H9 (cell line): Measurements from ENCODE around the gene TFPI. TPM values are rescaled to one million over a fixed set of nuclear protein-coding genes. Genes with fewer than 3 reads are reported as not detected.

Experiments
- DNase-seq: peaks from one replicate; pipeline ENCODE4 v3.0.0-alpha.2; 2017
- H2AFZ ChIP-seq: one replicate; pipeline ENCODE4 v1.6.1; 2013; ENCODE audit warnings: mild to moderate bottlenecking, low read length, control low read depth, moderate library complexity
- H2AK5ac ChIP-seq: 2 replicates; pipeline ENCODE4 v1.6.1; 2013; ENCODE audit warnings: low read length, control low read depth, mixed read lengths; ENCODE audit not compliant: insufficient read length
- H2BK120ac ChIP-seq: one replicate; pipeline ENCODE4 v1.6.1; 2013; ENCODE audit warnings: low read depth, mild to moderate bottlenecking, low read length, control low read depth, inconsistent platforms; ENCODE audit not compliant: poor library complexity, severe bottlenecking
- H2BK12ac ChIP-seq: 2 replicates; pipeline ENCODE4 v1.6.1; 2013; ENCODE audit warnings: low read length, control low read depth, mixed read lengths, low read depth; ENCODE audit not compliant: insufficient read length
- H2BK15ac ChIP-seq: 2 replicates; pipeline ENCODE4 v1.6.1; 2013; ENCODE audit warnings: low read depth, low read length, control low read depth
- H2BK20ac ChIP-seq: one replicate; pipeline ENCODE4 v1.6.1; 2013; ENCODE audit warnings: low read depth, mild to moderate bottlenecking, low read length, control low read depth, inconsistent platforms; ENCODE audit not compliant: poor library complexity, severe bottlenecking
- H2BK5ac ChIP-seq: 2 replicates; pipeline ENCODE4 v1.6.1; 2013; ENCODE audit warnings: low read length, control low read depth, mixed read lengths; ENCODE audit not compliant: insufficient read length
- H3K14ac ChIP-seq: 2 replicates; pipeline ENCODE4 v1.6.1; 2013; ENCODE audit warnings: low read length, control low read depth; ENCODE audit not compliant: insufficient read depth
- H3K18ac ChIP-seq: 2 replicates; pipeline ENCODE4 v1.6.1; 2013; ENCODE audit warnings: low read depth, mild to moderate bottlenecking, mixed read lengths, low read length, control low read depth; ENCODE audit not compliant: insufficient read length
- H3K23ac ChIP-seq: 2 replicates; pipeline ENCODE4 v1.6.1; 2013; ENCODE audit warnings: low read length, control low read depth, mixed read lengths, low read depth; ENCODE audit not compliant: insufficient read length
- H3K23me2 ChIP-seq: 2 replicates; pipeline ENCODE4 v1.6.1; 2013; ENCODE audit warnings: low read depth, mild to moderate bottlenecking, mixed read lengths, low read length, control low read depth; ENCODE audit not compliant: insufficient read length, poor library complexity, severe bottlenecking
- H3K27ac ChIP-seq: 2 replicates; pipeline ENCODE4 v1.5.1; 2013; ENCODE audit warnings: low read length, control low read depth, mixed read lengths, low read depth; ENCODE audit not compliant: insufficient read length
- H3K27me3 ChIP-seq: 2 replicates; pipeline ENCODE4 v1.6.1; 2013; ENCODE audit warnings: low read length, control low read depth, inconsistent platforms; ENCODE audit not compliant: insufficient read depth
- H3K4ac ChIP-seq: 2 replicates; pipeline ENCODE4 v1.6.1; 2013; ENCODE audit warnings: low read depth, mild to moderate bottlenecking, control low read depth, inconsistent platforms, low read length, moderate library complexity
- H3K4me1 ChIP-seq: 2 replicates; pipeline ENCODE4 v1.6.1; 2013; ENCODE audit warnings: low read length, control low read depth, inconsistent platforms; ENCODE audit not compliant: insufficient read depth
- H3K4me2 ChIP-seq: 2 replicates; pipeline ENCODE4 v1.6.1; 2013; ENCODE audit warnings: low read length, control low read depth, mixed read lengths; ENCODE audit not compliant: insufficient read length, insufficient read depth
- H3K56ac ChIP-seq: 2 replicates; pipeline ENCODE4 v1.6.1; 2013; ENCODE audit warnings: low read depth, mild to moderate bottlenecking, mixed read lengths, low read length, control low read depth; ENCODE audit not compliant: insufficient read length
- H3K79me1 ChIP-seq: 2 replicates; pipeline ENCODE4 v1.6.1; 2013; ENCODE audit warnings: low read depth, mild to moderate bottlenecking, moderate library complexity, low read length, control low read depth, inconsistent platforms; ENCODE audit not compliant: insufficient read depth, poor library complexity, severe bottlenecking
- H3K79me2 ChIP-seq: 2 replicates; pipeline ENCODE4 v1.6.1; 2013; ENCODE audit warnings: low read length, control low read depth, inconsistent platforms; ENCODE audit not compliant: insufficient read depth
- H3K9ac ChIP-seq: 2 replicates; pipeline ENCODE4 v1.6.1; 2013; ENCODE audit warnings: low read length, control low read depth, mixed read lengths; ENCODE audit not compliant: insufficient read length; ENCODE audit errors: extremely low read depth
- H3K9me3 ChIP-seq: one replicate; pipeline ENCODE4 v1.6.1; 2013; ENCODE audit warnings: low read depth, low read length, inconsistent platforms; ENCODE audit not compliant: control insufficient read depth
- H3T11ph ChIP-seq: one replicate; pipeline ENCODE4 v1.6.1; 2013; ENCODE audit warnings: mild to moderate bottlenecking, low read length, control low read depth, inconsistent platforms
- H4K20me1 ChIP-seq: one replicate; pipeline ENCODE4 v1.6.1; 2013; ENCODE audit not compliant: control insufficient read depth, insufficient read length, insufficient read depth
- H4K5ac ChIP-seq: 2 replicates; pipeline ENCODE4 v1.6.1; 2013; ENCODE audit warnings: low read depth, mild to moderate bottlenecking, mixed read lengths, low read length, control low read depth; ENCODE audit not compliant: insufficient read length
- H4K8ac ChIP-seq: replicated peaks from 2 replicates; pipeline ENCODE4 v1.6.1; 2013; ENCODE audit warnings: low read length, control low read depth, mixed read lengths, low read depth; ENCODE audit not compliant: insufficient read length
- H4K91ac ChIP-seq: 2 replicates; pipeline ENCODE4 v1.6.1; 2013; ENCODE audit warnings: low read depth, mild to moderate bottlenecking, moderate library complexity, mixed read lengths, low read length, control low read depth; ENCODE audit not compliant: insufficient read length
- H3K27ac Mint-ChIP-seq, 3 experiments: 2 replicates in 2 of 3; 3 replicates in 1 of 3; pipeline ENCODE4 v1.8.0; 2020 to 2021; ENCODE audit warnings: mixed read lengths in 3 of 3, mild to moderate bottlenecking in 1 of 3, moderate library complexity in 1 of 3
- H3K27me3 Mint-ChIP-seq: 2 replicates; pipeline ENCODE4 v1.8.0; 2021; ENCODE audit warnings: low read depth, mild to moderate bottlenecking, moderate library complexity, mixed read lengths
- H3K36me3 Mint-ChIP-seq, 3 experiments: 2 replicates in 2 of 3; 3 replicates in 1 of 3; pipeline ENCODE4 v1.8.0; 2020 to 2021; ENCODE audit warnings: low read depth in 3 of 3, mixed read lengths in 3 of 3; ENCODE audit not compliant: insufficient read depth in 1 of 3
- H3K4me1 Mint-ChIP-seq, 2 experiments: 2 replicates each; pipeline ENCODE4 v1.8.0; 2020; ENCODE audit warnings: mixed read lengths in 2 of 2
- H3K4me3 Mint-ChIP-seq, 2 experiments: 2 replicates in 1 of 2; 3 replicates in 1 of 2; pipeline ENCODE4 v1.8.0; 2020 to 2021; ENCODE audit warnings: mild to moderate bottlenecking in 2 of 2, mixed read lengths in 2 of 2, moderate library complexity in 1 of 2
- H3K9me3 Mint-ChIP-seq, 2 experiments: 2 replicates in 1 of 2; 3 replicates in 1 of 2; pipeline ENCODE4 v1.8.0; 2020; ENCODE audit warnings: mild to moderate bottlenecking in 2 of 2, mixed read lengths in 2 of 2, moderate library complexity in 1 of 2
- WGBS: extraction: QIAGEN DNeasy Blood & Tissue Kit; methylation state at CpG from one replicate; pipeline ENCODE4 v1.1.7; 2013; ENCODE audit warnings: missing lambda C conversion rate, low lambda C conversion rate, mixed read lengths; ENCODE audit not compliant: insufficient read length; ENCODE audit errors: extremely low coverage; 5-methylcytosine and 5-hydroxymethylcytosine counted together
- total RNA-seq: library from RNA; stranded (reverse); gene quantifications from 2 replicates; pipeline ENCODE4 v1.2.1, GENCODE V29; 2021
- TF ChIP-seq, protein P1 (sequence below): fragments of 200-600 bp; sonication (generic); conservative IDR thresholded peaks from 3 replicates; pipeline ENCODE4 v1.8.0; 2021; ENCODE audit warnings: antibody characterized with exemption, mild to moderate bottlenecking

Gene TFPI
- total RNA-seq, 1 experiment from 2014 or later = 5.8 TPM

DNA sequence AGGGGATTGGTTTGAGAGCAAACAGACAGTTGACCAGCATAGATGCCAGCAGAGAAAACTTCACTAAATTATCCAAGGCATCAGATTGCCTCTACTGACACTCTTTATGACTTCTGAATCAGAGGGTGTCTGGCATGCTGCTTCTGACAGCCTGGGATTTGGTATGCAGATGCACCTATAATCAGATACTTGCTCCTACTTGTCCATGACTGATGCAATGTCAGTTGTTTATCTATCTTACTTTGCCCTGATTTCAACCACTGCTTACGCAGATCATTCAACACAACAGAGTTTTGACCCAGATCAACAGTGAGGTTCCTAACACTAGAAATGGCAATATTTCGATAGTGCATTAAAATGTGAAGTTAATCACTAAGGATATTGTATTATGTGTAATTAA, 83.5 kb downstream of the TFPI start:
- WGBS = no CpG with 5 or more reads among the region's 2 CpGs
- no peaks in the 10 kb centered on the region for H3K27me3 ChIP-seq
- no peaks in the 10 kb centered on the region for H3K23me2 ChIP-seq
- no peak overlapping the region for H2BK15ac ChIP-seq
- H3K18ac ChIP-seq = no peak overlapping the region
- H2AK5ac ChIP-seq = no peak overlapping the region
- no peaks in the 10 kb centered on the region for H4K20me1 ChIP-seq
- no peak overlapping the region for H3T11ph ChIP-seq
- Mint-ChIP-seq H3K4me1 (no peaks in the 10 kb centered on the region), H3K27me3 (no peaks in the 10 kb centered on the region), H3K9me3 (no peaks in the 10 kb centered on the region), H3K36me3 (no peaks in the 10 kb centered on the region), H3K4me3 (no peak overlapping the region), H3K27ac (no peak overlapping the region)
- no peak overlapping the region for H2BK5ac ChIP-seq
- H4K91ac ChIP-seq = no peak overlapping the region
- H4K5ac ChIP-seq = no peak overlapping the region
- H2BK20ac ChIP-seq = no peak overlapping the region
- no peak overlapping the region for H3K23ac ChIP-seq
- H2BK120ac ChIP-seq = no peak overlapping the region
- TF ChIP-seq, protein P1, sequence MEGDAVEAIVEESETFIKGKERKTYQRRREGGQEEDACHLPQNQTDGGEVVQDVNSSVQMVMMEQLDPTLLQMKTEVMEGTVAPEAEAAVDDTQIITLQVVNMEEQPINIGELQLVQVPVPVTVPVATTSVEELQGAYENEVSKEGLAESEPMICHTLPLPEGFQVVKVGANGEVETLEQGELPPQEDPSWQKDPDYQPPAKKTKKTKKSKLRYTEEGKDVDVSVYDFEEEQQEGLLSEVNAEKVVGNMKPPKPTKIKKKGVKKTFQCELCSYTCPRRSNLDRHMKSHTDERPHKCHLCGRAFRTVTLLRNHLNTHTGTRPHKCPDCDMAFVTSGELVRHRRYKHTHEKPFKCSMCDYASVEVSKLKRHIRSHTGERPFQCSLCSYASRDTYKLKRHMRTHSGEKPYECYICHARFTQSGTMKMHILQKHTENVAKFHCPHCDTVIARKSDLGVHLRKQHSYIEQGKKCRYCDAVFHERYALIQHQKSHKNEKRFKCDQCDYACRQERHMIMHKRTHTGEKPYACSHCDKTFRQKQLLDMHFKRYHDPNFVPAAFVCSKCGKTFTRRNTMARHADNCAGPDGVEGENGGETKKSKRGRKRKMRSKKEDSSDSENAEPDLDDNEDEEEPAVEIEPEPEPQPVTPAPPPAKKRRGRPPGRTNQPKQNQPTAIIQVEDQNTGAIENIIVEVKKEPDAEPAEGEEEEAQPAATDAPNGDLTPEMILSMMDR = no peak
- no peak overlapping the region for H3K9ac ChIP-seq
- no peaks in the 10 kb centered on the region for H3K79me1 ChIP-seq
- H3K4me2 ChIP-seq = no peak overlapping the region
- no peaks in the 10 kb centered on the region for H3K4me1 ChIP-seq
- H2BK12ac ChIP-seq = no peak overlapping the region
- no peak overlapping the region for H3K14ac ChIP-seq
- no peaks in the 10 kb centered on the region for H3K9me3 ChIP-seq
- H3K27ac ChIP-seq = no peak overlapping the region
- H4K8ac ChIP-seq = no peak overlapping the region
- no peaks in the 10 kb centered on the region for H3K79me2 ChIP-seq
- no peak overlapping the region for H3K4ac ChIP-seq
- no peak for DNase-seq
- H3K56ac ChIP-seq = no peak overlapping the region
- H2AFZ ChIP-seq = no peak overlapping the region
